Thoracic aorta (tissue), 2 donors: ENCODE data around the gene TRA2A. TPM values are rescaled to one million over a fixed set of nuclear protein-coding genes. Genes with fewer than 3 reads are reported as not detected.
"Not testable (repeated sequence)": the region's sequence is repeated elsewhere in the genome, so short reads cannot be mapped to it uniquely, and the experiment has no call there.

Source experiments
- ATAC-seq: fragments of 150-250 bp; one replicate; pipeline ENCODE4 v1.8.0; 2017; ENCODE audit warnings: low read depth; ENCODE audit not compliant: insufficient number of reproducible peaks, low FRiP score
- DNase-seq: peaks from one replicate; pipeline ENCODE4 v3.0.0-alpha.2; 2020; ENCODE audit warnings: low spot score
- H3K27ac ChIP-seq, 2 donors: fragments of 200-600 bp; sonication (generic); 1 replicate in 1 of 2; 2 replicates in 1 of 2; pipeline ENCODE4 v1.5.1; 2016; ENCODE audit warnings: mild to moderate bottlenecking in 2 of 2, moderate library complexity in 2 of 2
- H3K27me3 ChIP-seq: fragments of 200-600 bp; sonication (generic); replicated peaks from 2 replicates; pipeline ENCODE4 v1.6.0; 2016; ENCODE audit warnings: mild to moderate bottlenecking; ENCODE audit not compliant: insufficient read depth
- H3K36me3 ChIP-seq: fragments of 200-600 bp; sonication (generic); one replicate; pipeline ENCODE4 v1.5.1; 2016
- H3K4me1 ChIP-seq, 2 donors: fragments of 200-600 bp; sonication (generic); 1 replicate in 1 of 2; 2 replicates in 1 of 2; pipeline versions ENCODE4 v1.5.1 to v1.6.0; 2016; ENCODE audit warnings: low read depth in 2 of 2, mild to moderate bottlenecking in 1 of 2; ENCODE audit not compliant: control insufficient read depth in 1 of 2
- H3K4me3 ChIP-seq: fragments of 200-600 bp; sonication (generic); 2 replicates; pipeline ENCODE4 v1.5.1; 2016; ENCODE audit warnings: mild to moderate bottlenecking
- H3K9me3 ChIP-seq: fragments of 200-600 bp; sonication (generic); 2 replicates; pipeline ENCODE4 v1.5.1; 2016
- CTCF ChIP-seq: fragments of 200-600 bp; sonication (generic); IDR thresholded peaks from one replicate; pipeline ENCODE4 v1.5.1; 2019; ENCODE audit warnings: antibody characterized with exemption
- total RNA-seq, 2 donors: library from RNA; depleted of rRNA; stranded (reverse); fragments of >200 nt; gene quantifications; one replicate each; pipeline versions ENCODE4 v1.1.0 to v1.2.3, GENCODE V29; 2016

Gene TRA2A
- total RNA-seq, 2 donors from 2014 or later = 23.0 to 55.0 TPM

GRCh38 chr7:23533238-23533604 lies 1.4 kb upstream of the TRA2A start:
- H3K27ac ChIP-seq = no peak overlapping the region
- TF ChIP-seq CTCF = no peak
- H3K4me1 ChIP-seq = peaks cover 19 to 28% of the 10 kb centered on the region in 2 donors
- H3K36me3 ChIP-seq = no peaks in the 10 kb centered on the region
- no peaks in the 10 kb centered on the region for H3K9me3 ChIP-seq
- DNase-seq (no peak), ATAC-seq (no peak)
- H3K27me3 ChIP-seq = no peaks in the 10 kb centered on the region
- no peak overlapping the region for H3K4me3 ChIP-seq

- no peak for ATAC-seq
- H3K27me3 ChIP-seq = no peaks in the 10 kb centered on the region
- DNase-seq = no peak
Measured at GRCh38 chr7:23532490-23533237, 883 bp upstream of the TRA2A start.

GRCh38 chr7:23531050-23531793 lies 559 bp downstream of the TRA2A start:
- TF ChIP-seq CTCF = no peak
- ATAC-seq = peak; percentile 57
- Histone ChIP-seq H3K27me3 (no peaks in the 10 kb centered on the region), H3K4me1 (peaks cover 32 to 38% of the 10 kb centered on the region in 2 donors), H3K9me3 (no peaks in the 10 kb centered on the region), H3K4me3 (peak overlapping the region; percentile 99), H3K27ac (peak overlapping the region; percentile 92 to 98), H3K36me3 (no peaks in the 10 kb centered on the region)
- DNase-seq = no peak

More at GRCh38 chr7:23532490-23533237, 883 bp upstream of the TRA2A start:
- no peak for TF ChIP-seq CTCF
- peak overlapping the region; percentile 99 for H3K4me3 ChIP-seq
- H3K4me1 ChIP-seq = peaks cover 23 to 32% of the 10 kb centered on the region in 2 donors
- no peaks in the 10 kb centered on the region for H3K36me3 ChIP-seq
- H3K27ac ChIP-seq = peak overlapping the region; percentile 92 to 98
- H3K9me3 ChIP-seq = no peaks in the 10 kb centered on the region

GRCh38 chr7:23530405-23530804 lies 1.4 kb downstream of the TRA2A start:
- ATAC-seq = no peak
- H3K4me3 ChIP-seq = peak overlapping the region; percentile 99
- no peaks in the 10 kb centered on the region for H3K27me3 ChIP-seq
- no peaks in the 10 kb centered on the region for H3K9me3 ChIP-seq
- peaks cover 34 to 42% of the 10 kb centered on the region in 2 donors for H3K4me1 ChIP-seq
- peak overlapping the region in 1 of 2 donors; percentile 98 for H3K27ac ChIP-seq
- TF ChIP-seq CTCF = no peak
- no peak for DNase-seq
- no peaks in the 10 kb centered on the region for H3K36me3 ChIP-seq

GRCh38 chr7:23529262-23529859 lies 2.4 kb downstream of the TRA2A start:
- H3K4me1 ChIP-seq = peaks cover 42 to 51% of the 10 kb centered on the region in 2 donors
- no peak for DNase-seq
- H3K27ac ChIP-seq = no peak overlapping the region
- no peaks in the 10 kb centered on the region for H3K9me3 ChIP-seq
- no peaks in the 10 kb centered on the region for H3K27me3 ChIP-seq
- no peaks in the 10 kb centered on the region for H3K36me3 ChIP-seq
- H3K4me3 ChIP-seq = peak overlapping the region; percentile 99
- TF ChIP-seq CTCF = no peak
- no peak for ATAC-seq

- ATAC-seq, H3K4me3 ChIP-seq, H3K36me3 ChIP-seq, H3K27ac ChIP-seq, DNase-seq, H3K27me3 ChIP-seq, H3K9me3 ChIP-seq: not testable (repeated sequence)
- H3K4me1 ChIP-seq = peaks cover 46 to 55% of the 10 kb centered on the region in 2 donors
Measured at GRCh38 chr7:23525611-23526010, 6.2 kb downstream of the TRA2A start.
